Duodenal mucosa (tissue), 2 donors: ENCODE measurements around the gene PGC.
A peak's percentile ranks its signal among the peaks of the same experiment; 100 is the strongest.

ENCODE experiments used
- H3K27ac ChIP-seq: one replicate; pipeline ENCODE4 v1.7.0; 2013; ENCODE audit warnings: low read depth, low read length
- H3K27me3 ChIP-seq, 2 donors: one replicate each; pipeline ENCODE4 v1.7.0; 2013; ENCODE audit warnings: low read length in 2 of 2, control low read depth in 1 of 2; ENCODE audit not compliant: insufficient read depth in 2 of 2, control insufficient read depth in 1 of 2
- H3K36me3 ChIP-seq, 2 donors: one replicate each; pipeline ENCODE4 v1.7.0; 2013; ENCODE audit warnings: low read length in 2 of 2, control low read depth in 1 of 2; ENCODE audit not compliant: insufficient read depth in 2 of 2, control insufficient read depth in 1 of 2
- H3K4me1 ChIP-seq, 2 donors: one replicate each; pipeline ENCODE4 v1.7.0; 2013; ENCODE audit warnings: low read length in 2 of 2, control low read depth in 1 of 2; ENCODE audit not compliant: insufficient read depth in 2 of 2, control insufficient read depth in 1 of 2
- H3K4me3 ChIP-seq, 2 donors: one replicate each; pipeline ENCODE4 v1.7.0; 2013; ENCODE audit warnings: low read length in 2 of 2, low read depth in 1 of 2
- H3K9ac ChIP-seq, 2 donors: one replicate each; pipeline ENCODE4 v1.7.0; 2013; ENCODE audit warnings: low read length in 2 of 2, low read depth in 1 of 2
- H3K9me3 ChIP-seq, 2 donors: one replicate each; pipeline ENCODE4 v1.7.0; 2013; ENCODE audit warnings: low read length in 2 of 2, control low read depth in 1 of 2; ENCODE audit not compliant: control insufficient read depth in 1 of 2

Gene PGC

GRCh38 chr6:41785254-41785653 lies 38.1 kb upstream of the PGC start:
- Histone ChIP-seq H3K4me1 (peaks cover 39 to 48% of the 10 kb centered on the region in 2 donors), H3K36me3 (peaks cover 10 to 14% of the 10 kb centered on the region in 2 donors), H3K4me3 (peak overlapping the region in 1 of 2 donors; percentile 89), H3K27ac (peak overlapping the region; percentile 17), H3K27me3 (no peaks in the 10 kb centered on the region), H3K9ac (peak overlapping the region in 1 of 2 donors; percentile 15), H3K9me3 (no peaks in the 10 kb centered on the region)

GRCh38 chr6:41784581-41785171 lies 37.5 kb upstream of the PGC start:
- H3K27ac ChIP-seq, result peak overlapping the region; percentile 54
- no peaks in the 10 kb centered on the region for H3K27me3 ChIP-seq
- no peaks in the 10 kb centered on the region for H3K9me3 ChIP-seq
- peaks cover 5 to 8% of the 10 kb centered on the region in 2 donors for H3K36me3 ChIP-seq
- peaks cover 39 to 48% of the 10 kb centered on the region in 2 donors for H3K4me1 ChIP-seq
- H3K4me3 ChIP-seq, result peak overlapping the region in 1 of 2 donors; percentile 89
- peak overlapping the region; percentile 15 to 25 for H3K9ac ChIP-seq

GRCh38 chr6:41783106-41783780 lies 36.0 kb upstream of the PGC start:
- no peaks in the 10 kb centered on the region for H3K9me3 ChIP-seq
- H3K4me3 ChIP-seq, result no peak overlapping the region
- H3K36me3 ChIP-seq, result no peaks in the 10 kb centered on the region
- H3K27me3 ChIP-seq, result no peaks in the 10 kb centered on the region
- H3K27ac ChIP-seq, result no peak overlapping the region
- no peak overlapping the region for H3K9ac ChIP-seq
- peaks cover 40 to 49% of the 10 kb centered on the region in 2 donors for H3K4me1 ChIP-seq

DNA sequence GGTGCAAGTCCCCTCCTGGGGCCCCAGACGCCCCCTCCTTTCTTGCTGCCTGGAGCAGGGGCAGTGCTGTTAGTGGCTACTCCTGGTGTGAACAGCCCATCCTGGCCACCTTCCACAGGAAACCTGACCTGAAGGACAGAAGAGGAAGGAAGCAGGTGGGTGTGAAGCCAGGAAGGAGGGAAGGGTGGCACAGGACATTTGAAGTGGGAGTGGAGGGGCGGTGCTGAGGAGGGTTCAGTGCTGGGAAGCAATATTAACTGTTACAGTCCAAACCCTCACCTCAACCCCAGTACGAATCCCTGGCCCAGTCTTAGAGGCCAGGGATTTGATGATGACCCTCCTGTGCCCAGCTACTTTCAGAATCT lies 34.2 kb upstream of the PGC start:
- Histone ChIP-seq H3K27me3 (no peaks in the 10 kb centered on the region), H3K4me1 (peaks cover 43 to 49% of the 10 kb centered on the region in 2 donors), H3K9ac (peak overlapping the region; percentile 51 to 64), H3K36me3 (peaks cover 0 to 6% of the 10 kb centered on the region in 2 donors), H3K9me3 (no peaks in the 10 kb centered on the region), H3K4me3 (peak overlapping the region; percentile 81 to 92), H3K27ac (no peak overlapping the region)

GRCh38 chr6:41780551-41781365 lies 33.6 kb upstream of the PGC start, which contains the start of gene PRICKLE4:
Gene PRICKLE4 (plus strand): TSS chr6:41780782. CDS start chr6:41783474, 2,692 bp downstream.
- no peaks in the 10 kb centered on the region for H3K9me3 ChIP-seq
- peak within 1 kb of the TSS; percentile 65 to 76 for H3K9ac ChIP-seq
- peak within 1 kb of the TSS; percentile 81 to 92 for H3K4me3 ChIP-seq
- H3K36me3 ChIP-seq, result peaks cover 0 to 6% of the 10 kb centered on the region in 2 donors
- H3K27me3 ChIP-seq, result no peaks in the 10 kb centered on the region
- H3K4me1 ChIP-seq, result peaks cover 39 to 45% of the 10 kb centered on the region in 2 donors
- H3K27ac ChIP-seq, result peak within 1 kb of the TSS; percentile 52

GRCh38 chr6:41779788-41780550 lies 32.8 kb upstream of the PGC start, which contains the start of gene FRS3:
Gene FRS3 (minus strand): TSS chr6:41779900. CDS start chr6:41776987, 2,913 bp downstream.
- Histone ChIP-seq H3K9ac (peak within 1 kb of the TSS; percentile 65 to 76), H3K27ac (peak within 1 kb of the TSS; percentile 52), H3K9me3 (no peaks in the 10 kb centered on the region), H3K4me1 (peaks cover 31 to 40% of the 10 kb centered on the region in 2 donors), H3K4me3 (peak within 1 kb of the TSS; percentile 81 to 92), H3K36me3 (peaks cover 4 to 14% of the 10 kb centered on the region in 2 donors), H3K27me3 (no peaks in the 10 kb centered on the region)

- no peaks in the 10 kb centered on the region for H3K9me3 ChIP-seq
- peak overlapping the region; percentile 50 to 72 for H3K4me3 ChIP-seq
- H3K36me3 ChIP-seq, result peaks cover 11 to 18% of the 10 kb centered on the region in 2 donors
- H3K27me3 ChIP-seq, result no peaks in the 10 kb centered on the region
- H3K27ac ChIP-seq, result no peak overlapping the region
- H3K4me1 ChIP-seq, result peaks cover 25 to 34% of the 10 kb centered on the region in 2 donors
- H3K9ac ChIP-seq, result peak overlapping the region; percentile 50 to 61
Measured at GRCh38 chr6:41779336-41779735, 32.1 kb upstream of the PGC start.

GRCh38 chr6:41778895-41779294 lies 31.7 kb upstream of the PGC start:
- Histone ChIP-seq H3K9ac (peak overlapping the region; percentile 50 to 61), H3K36me3 (peaks cover 14 to 19% of the 10 kb centered on the region in 2 donors), H3K9me3 (no peaks in the 10 kb centered on the region), H3K4me1 (peaks cover 20 to 29% of the 10 kb centered on the region in 2 donors), H3K4me3 (peak overlapping the region; percentile 50 to 72), H3K27me3 (no peaks in the 10 kb centered on the region), H3K27ac (no peak overlapping the region)

- Histone ChIP-seq H3K27ac (no peak overlapping the region), H3K9ac (no peak overlapping the region), H3K36me3 (peaks cover 17 to 21% of the 10 kb centered on the region in 2 donors), H3K27me3 (no peaks in the 10 kb centered on the region), H3K9me3 (no peaks in the 10 kb centered on the region), H3K4me1 (peaks cover 20 to 21% of the 10 kb centered on the region in 2 donors), H3K4me3 (no peak overlapping the region)
Measured at GRCh38 chr6:41777551-41778285, 30.5 kb upstream of the PGC start.
